Activated T-cell treated with anti-CD3 and anti-CD28 coated beads, Interleukin-2, amount 50 U/mL, for 4 hours (primary cell): Measurements from ENCODE around the gene INTS11. TPM values are rescaled to one million over a fixed set of nuclear protein-coding genes. Genes with fewer than 3 reads are reported as not detected.
"Not testable (repeated sequence)": the region's sequence is repeated elsewhere in the genome, so short reads cannot be mapped to it uniquely, and the experiment has no call there.

Experiments
- ATAC-seq, 2 donors: fragments of 200-7000 bp; cut with Tn5 transposase; one replicate each; pipeline ENCODE4 v1.10.0; 2021
- DNase-seq: peaks from one replicate; pipeline ENCODE4 v3.0.0-alpha.2; 2020
- H3K27me3 Mint-ChIP-seq: one replicate; pipeline ENCODE4 v1.8.0; 2021; ENCODE audit warnings: low read depth, mixed read lengths
- H3K36me3 Mint-ChIP-seq: one replicate; pipeline ENCODE4 v1.8.0; 2022; ENCODE audit warnings: mixed read lengths; ENCODE audit not compliant: insufficient read depth
- H3K4me1 Mint-ChIP-seq: one replicate; pipeline ENCODE4 v1.8.0; 2021; ENCODE audit warnings: low read depth, mixed read lengths
- H3K4me3 Mint-ChIP-seq: one replicate; pipeline ENCODE4 v1.8.0; 2021; ENCODE audit warnings: mild to moderate bottlenecking, moderate library complexity, mixed read lengths
- H3K9me3 Mint-ChIP-seq: one replicate; pipeline ENCODE4 v1.8.0; 2021; ENCODE audit warnings: mixed read lengths
- total RNA-seq, 3 donors: library from RNA; stranded (reverse); gene quantifications; one replicate each; pipeline ENCODE4 v1.2.1, GENCODE V29; 2021

Gene INTS11
- total RNA-seq, 3 donors from 2014 or later = 164 to 181 (median 172) TPM

DNA sequence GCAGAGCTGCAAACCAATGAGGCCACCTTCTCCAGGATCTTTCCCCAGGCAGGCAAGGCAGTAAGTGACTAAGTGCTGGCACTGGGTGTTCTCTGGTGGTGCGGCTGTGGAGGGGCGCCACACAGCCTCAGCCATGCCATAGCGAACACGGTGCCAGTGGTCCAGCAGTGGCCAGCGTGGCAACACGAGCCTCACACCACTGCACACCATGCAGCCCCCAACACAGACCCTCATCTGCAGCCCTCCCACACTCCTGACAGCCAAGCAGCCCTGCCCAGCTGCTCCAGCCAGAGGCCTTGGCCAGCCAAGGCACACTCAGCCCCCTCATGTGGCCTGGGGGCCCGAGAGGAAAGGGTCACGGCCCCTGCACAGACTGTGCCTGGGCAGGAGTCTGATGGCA lies 3.0 kb downstream of the INTS11 start:
- DNase-seq (no peak), ATAC-seq (no peak)
- Mint-ChIP-seq H3K27me3 (no peaks in the 10 kb centered on the region), H3K9me3 (no peaks in the 10 kb centered on the region), H3K36me3 (peaks cover 9% of the 10 kb centered on the region), H3K4me1 (peaks cover 31% of the 10 kb centered on the region), H3K4me3 (no peak overlapping the region)

DNA sequence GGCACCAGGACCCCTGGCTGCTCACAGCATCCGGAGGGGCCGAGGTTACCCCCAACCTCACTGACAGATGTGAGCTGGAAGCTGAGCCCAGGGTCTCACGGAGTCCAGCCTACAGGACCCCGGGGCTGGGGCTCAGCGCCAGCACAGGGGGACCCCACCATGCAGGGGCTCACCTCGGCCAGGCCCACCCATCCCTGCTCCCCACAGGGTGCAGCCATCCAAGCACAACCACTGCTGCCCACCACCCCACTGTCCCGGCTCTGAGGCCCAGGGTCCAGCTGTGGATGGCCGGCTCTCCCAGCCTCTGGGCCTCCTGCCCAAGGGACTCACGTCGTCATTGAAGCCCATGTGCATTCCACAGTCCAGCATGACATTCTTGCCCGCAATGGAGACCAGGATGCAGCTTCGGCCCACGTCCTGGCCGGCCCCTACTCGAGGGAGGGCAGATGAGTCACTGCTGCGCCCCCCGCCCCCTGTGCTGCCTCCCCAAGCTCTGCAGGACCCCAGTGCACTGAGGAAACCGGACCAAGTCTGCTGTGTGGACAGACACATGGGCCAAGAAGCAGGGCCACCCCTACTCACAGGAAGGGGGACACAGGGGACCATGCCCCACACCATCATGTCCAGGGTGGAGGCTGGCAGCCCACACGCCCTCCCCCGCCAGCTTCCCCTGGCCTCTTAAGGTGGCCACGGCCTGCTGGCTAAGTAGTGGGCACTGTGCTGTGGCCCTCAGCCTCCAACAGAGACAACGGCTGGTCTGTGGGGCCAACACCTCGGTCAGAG lies 3.6 kb downstream of the INTS11 start:
- H3K27me3 Mint-ChIP-seq = no peaks in the 10 kb centered on the region
- no peak overlapping the region for H3K4me3 Mint-ChIP-seq
- H3K4me1 Mint-ChIP-seq = peaks cover 26% of the 10 kb centered on the region
- no peaks in the 10 kb centered on the region for H3K9me3 Mint-ChIP-seq
- no peak for ATAC-seq
- DNase-seq = no peak
- H3K36me3 Mint-ChIP-seq = peaks cover 9% of the 10 kb centered on the region

DNA sequence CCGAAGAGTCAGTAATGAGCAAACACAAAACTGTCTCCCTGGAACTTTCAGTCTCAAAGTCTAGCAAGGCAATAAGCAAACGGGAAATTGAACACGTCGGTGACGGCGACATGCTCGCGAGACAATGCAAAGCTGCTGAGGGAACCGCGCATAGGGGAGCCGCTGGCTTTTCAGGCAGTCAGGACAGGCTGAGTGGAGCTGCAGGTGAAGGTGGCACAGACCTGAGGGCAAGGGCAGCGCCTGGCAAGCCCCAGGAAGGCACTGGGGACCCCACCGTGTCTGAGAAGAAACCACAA lies 4.9 kb downstream of the INTS11 start:
- H3K4me1 Mint-ChIP-seq = peaks cover 19% of the 10 kb centered on the region
- H3K36me3 Mint-ChIP-seq = peaks cover 12% of the 10 kb centered on the region
- no peak for DNase-seq
- ATAC-seq = no peak
- H3K4me3 Mint-ChIP-seq = no peak overlapping the region
- no peaks in the 10 kb centered on the region for H3K27me3 Mint-ChIP-seq
- H3K9me3 Mint-ChIP-seq = no peaks in the 10 kb centered on the region

DNA sequence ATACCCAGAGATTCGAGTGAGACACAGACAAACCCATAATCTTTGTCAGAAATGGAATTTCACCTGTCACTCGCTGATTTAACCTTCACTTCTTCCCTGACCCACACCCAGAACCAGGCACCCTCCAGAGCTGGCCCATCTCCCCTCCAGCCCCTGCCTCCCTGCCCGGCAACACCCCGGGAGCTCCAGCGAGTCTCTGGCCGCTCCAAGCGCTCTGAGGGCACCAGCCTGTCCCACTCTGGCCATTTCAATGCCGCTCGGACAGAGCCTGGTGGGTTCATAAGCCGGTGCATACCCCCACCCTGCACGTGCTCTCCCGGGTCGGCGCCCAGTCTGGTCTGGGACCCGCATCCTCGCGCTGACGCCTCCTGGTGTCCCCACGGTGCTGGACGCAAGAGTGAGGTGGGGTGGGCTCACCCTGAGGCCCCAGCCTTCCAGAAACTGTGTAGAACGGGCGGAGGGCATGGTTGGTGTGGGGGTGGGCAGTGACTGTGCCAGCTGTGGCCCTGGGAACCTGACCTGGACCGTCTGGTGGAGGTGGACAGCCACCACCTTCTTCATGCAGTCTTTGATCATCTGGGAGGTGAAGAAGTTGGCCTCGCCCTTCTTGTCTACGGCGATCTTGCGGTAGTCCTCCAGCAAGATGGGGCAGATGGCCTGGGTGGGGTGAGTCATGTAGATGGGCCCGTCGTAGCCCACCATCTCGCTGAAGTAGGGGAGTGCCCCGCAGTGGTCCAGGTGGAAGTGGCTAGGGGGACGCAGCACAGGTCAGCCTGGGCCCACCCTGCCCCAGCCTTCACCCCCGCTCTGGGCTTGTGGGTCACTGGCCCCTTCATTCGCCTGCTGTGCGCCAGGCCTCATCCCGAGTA lies 5.4 kb downstream of the INTS11 start:
- Mint-ChIP-seq H3K9me3 (no peaks in the 10 kb centered on the region), H3K27me3 (no peaks in the 10 kb centered on the region), H3K4me1 (peaks cover 17% of the 10 kb centered on the region), H3K36me3 (peaks cover 12% of the 10 kb centered on the region), H3K4me3 (no peak overlapping the region)
- no peak for ATAC-seq
- DNase-seq = no peak

DNA sequence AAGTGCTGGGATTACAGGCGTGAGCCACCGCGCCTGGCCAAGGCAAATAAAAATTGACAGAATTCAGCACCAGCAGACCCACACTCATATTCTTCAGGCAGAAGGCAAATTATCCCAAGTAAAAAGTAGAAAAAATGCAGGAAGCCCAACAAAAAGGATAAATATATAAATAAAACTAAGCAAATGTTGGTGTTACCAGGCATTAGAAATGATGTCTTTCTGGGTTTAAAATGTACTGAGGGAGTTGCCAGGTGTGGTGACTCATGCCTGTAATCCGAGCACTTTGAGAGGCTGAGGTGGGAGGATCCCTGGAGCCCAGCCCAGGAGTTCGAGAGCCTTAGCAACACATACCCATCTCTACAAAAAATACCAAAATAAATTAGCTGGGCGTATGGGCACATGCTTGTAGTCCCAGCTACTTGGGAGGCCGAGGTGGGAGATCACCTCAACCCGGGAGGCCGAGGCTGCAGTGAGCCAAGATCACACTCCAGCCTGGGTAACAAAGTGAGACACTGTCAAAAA lies 6.3 kb downstream of the INTS11 start:
- Mint-ChIP-seq H3K27me3 (no peaks in the 10 kb centered on the region), H3K4me3 (no peak overlapping the region), H3K36me3 (peaks cover 13% of the 10 kb centered on the region), H3K9me3 (no peaks in the 10 kb centered on the region), H3K4me1 (peaks cover 12% of the 10 kb centered on the region)
- no peak for DNase-seq
- ATAC-seq = no peak

DNA sequence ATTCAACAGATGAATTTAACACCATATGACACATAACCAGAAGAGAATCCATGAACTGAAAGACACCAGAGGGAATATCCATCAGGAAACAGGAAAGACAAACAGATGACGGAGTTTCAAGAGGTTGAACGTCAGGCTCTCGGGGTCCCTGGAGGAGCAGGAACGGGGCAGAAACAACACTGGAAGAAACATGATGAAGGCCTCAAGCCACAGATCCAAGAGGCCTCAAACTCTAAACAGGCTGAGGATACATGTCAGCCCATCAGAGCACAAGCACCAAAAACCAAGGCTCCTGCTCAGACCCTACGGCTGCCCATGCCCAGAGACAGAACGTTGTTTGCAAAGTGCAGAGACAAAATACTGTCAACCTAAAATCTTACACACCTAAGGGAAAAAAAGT lies 7.0 kb downstream of the INTS11 start:
- H3K4me3 Mint-ChIP-seq = no peak overlapping the region
- DNase-seq (no peak), ATAC-seq (no peak)
- H3K27me3 Mint-ChIP-seq = no peaks in the 10 kb centered on the region
- peaks cover 8% of the 10 kb centered on the region for H3K4me1 Mint-ChIP-seq
- no peaks in the 10 kb centered on the region for H3K9me3 Mint-ChIP-seq
- peaks cover 13% of the 10 kb centered on the region for H3K36me3 Mint-ChIP-seq

DNA sequence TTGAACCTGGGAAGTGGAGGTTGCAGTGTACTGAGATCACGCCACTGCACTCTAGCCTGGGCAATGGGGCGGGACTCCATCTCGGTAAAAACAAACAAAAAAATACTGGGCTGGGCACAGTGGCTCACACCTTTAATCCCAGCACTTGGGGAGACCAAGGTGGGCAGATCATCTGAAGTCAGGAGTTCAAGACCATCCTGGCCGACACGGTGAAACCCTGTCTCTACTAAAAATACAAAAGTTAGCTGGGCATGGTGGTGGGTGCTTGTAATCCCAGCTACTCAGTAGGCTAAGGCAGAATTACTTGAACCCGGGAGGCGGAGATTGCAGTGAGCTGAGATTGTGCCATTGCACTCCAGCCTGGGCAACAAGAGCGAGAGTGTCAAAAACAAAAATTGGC lies 8.3 kb downstream of the INTS11 start:
- H3K36me3 Mint-ChIP-seq = peaks cover 13% of the 10 kb centered on the region
- ATAC-seq, H3K4me3 Mint-ChIP-seq, H3K4me1 Mint-ChIP-seq, H3K27me3 Mint-ChIP-seq, DNase-seq, H3K9me3 Mint-ChIP-seq: not testable (repeated sequence)

DNA sequence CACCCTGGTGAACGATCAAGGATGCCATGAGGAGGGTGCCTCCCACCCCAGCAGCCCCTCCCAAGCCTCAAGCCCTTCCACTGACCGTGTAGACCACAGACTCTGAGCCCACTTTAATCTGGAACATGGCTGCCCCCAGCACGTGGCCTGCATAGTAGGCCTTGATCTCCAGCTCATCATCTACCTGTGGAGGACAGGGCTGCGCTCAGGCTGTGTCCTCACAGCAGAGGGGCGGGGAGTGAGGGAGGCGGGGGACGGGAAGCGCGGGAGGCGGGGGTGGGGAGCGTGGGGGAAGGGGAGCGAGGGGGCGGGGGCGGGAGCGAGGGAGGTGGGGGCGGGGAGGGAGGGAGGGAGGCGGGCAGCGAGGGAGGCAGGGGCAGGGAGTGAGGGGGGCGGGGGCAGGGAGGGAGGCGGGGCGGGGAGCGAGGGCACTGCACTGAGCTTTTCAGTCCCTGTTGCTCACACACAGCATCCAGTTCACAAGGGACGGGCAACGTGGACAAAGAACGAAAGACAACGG lies 9.0 kb downstream of the INTS11 start:
- DNase-seq (no peak), ATAC-seq (no peak)
- Mint-ChIP-seq H3K9me3 (no peaks in the 10 kb centered on the region), H3K27me3 (no peaks in the 10 kb centered on the region), H3K4me3 (no peak overlapping the region), H3K36me3 (peaks cover 13% of the 10 kb centered on the region), H3K4me1 (no peaks in the 10 kb centered on the region)

DNA sequence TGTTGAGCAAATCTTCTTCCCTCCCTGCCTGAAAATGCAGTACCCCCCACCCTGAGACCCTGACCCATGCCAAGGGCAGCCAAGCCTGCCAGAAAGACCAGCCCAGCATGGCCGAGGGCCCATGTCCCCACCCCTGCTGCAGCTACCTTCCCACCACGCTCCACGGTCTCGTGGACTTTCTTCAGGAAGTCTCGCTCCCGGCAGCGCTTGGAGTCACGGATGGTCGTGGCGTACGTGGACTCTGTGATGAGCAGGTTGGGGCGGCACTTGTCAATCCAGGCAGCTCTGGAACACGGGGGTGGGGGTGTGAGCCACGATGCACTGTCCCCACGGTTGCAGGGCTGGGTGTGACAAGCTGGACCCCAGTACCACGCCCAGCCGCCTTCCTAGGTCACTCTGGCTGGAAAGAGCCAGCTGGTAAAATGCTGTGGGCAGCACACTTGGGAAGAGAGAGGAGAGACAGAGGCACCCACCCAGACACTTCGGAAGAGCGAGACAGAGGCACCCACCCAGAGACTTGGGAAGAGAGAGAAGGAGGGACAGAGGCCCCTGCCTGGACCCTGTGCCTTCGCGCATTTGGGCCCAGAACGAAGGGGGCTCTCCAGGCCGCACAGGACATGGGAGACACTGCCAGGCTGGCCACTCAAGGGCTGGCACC lies 9.7 kb downstream of the INTS11 start:
- Mint-ChIP-seq H3K4me3 (no peak overlapping the region), H3K27me3 (no peaks in the 10 kb centered on the region), H3K9me3 (no peaks in the 10 kb centered on the region), H3K36me3 (peaks cover 13% of the 10 kb centered on the region), H3K4me1 (no peaks in the 10 kb centered on the region)
- no peak for DNase-seq
- no peak for ATAC-seq

DNA sequence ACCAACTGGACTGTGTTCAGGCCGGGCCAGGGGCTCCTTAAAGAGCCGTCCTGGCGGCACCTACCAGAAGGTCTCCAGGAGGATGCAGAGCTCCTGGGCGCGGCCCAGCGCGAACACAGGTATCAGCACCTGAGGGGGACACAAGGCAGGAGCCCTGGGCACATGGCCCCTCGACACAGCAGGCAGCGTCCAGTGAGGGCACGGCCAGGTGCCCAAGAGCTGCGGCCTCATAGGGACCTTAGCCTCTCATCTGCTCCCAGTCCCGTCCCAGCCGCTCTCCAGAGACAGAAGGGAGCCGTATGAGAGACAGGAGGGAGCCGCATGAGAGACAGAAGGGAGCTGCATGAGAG lies 10.2 kb downstream of the INTS11 start:
- H3K9me3 Mint-ChIP-seq = no peaks in the 10 kb centered on the region
- no peaks in the 10 kb centered on the region for H3K4me1 Mint-ChIP-seq
- ATAC-seq (no peak), DNase-seq (no peak)
- no peak overlapping the region for H3K4me3 Mint-ChIP-seq
- H3K36me3 Mint-ChIP-seq = peaks cover 13% of the 10 kb centered on the region
- no peaks in the 10 kb centered on the region for H3K27me3 Mint-ChIP-seq

DNA sequence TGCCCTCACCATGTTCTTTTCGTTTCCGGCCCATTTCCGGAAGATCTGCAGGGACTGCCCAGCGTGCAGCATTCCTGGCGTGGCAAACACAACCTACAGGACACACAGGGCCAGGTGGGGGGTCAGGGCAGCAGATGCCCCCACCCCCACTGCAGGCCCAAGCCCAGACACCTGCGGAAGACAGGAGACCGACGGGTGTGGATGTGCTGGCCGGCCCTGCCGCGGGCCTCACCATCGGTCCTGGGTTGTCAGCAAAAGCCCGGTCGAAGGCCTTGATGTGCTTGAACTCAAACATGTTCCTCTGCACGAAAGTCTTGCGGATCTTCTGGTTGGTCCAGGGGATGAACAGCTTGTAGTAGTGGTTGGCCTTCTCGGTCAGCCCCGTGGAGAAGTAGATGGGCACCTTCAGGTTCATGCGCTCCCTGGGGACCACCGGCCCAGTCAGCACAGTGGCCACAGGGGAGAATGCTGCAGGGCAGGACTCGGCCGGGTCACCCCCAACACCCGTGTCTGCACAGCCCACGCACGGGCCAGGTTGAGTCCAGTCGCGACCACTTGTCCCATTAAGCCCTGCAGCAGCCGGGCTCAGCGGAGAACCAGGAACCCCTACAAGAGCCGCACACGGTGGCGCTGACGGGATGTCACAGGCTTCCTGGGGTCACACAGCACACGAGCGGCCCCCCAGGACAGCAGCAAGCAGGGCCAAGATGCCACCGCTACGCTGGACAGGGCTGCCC lies 10.8 kb downstream of the INTS11 start:
- H3K27me3 Mint-ChIP-seq = no peaks in the 10 kb centered on the region
- DNase-seq = no peak
- H3K4me1 Mint-ChIP-seq = no peaks in the 10 kb centered on the region
- no peaks in the 10 kb centered on the region for H3K9me3 Mint-ChIP-seq
- H3K4me3 Mint-ChIP-seq = no peak overlapping the region
- H3K36me3 Mint-ChIP-seq = peaks cover 13% of the 10 kb centered on the region
- ATAC-seq = no peak

DNA sequence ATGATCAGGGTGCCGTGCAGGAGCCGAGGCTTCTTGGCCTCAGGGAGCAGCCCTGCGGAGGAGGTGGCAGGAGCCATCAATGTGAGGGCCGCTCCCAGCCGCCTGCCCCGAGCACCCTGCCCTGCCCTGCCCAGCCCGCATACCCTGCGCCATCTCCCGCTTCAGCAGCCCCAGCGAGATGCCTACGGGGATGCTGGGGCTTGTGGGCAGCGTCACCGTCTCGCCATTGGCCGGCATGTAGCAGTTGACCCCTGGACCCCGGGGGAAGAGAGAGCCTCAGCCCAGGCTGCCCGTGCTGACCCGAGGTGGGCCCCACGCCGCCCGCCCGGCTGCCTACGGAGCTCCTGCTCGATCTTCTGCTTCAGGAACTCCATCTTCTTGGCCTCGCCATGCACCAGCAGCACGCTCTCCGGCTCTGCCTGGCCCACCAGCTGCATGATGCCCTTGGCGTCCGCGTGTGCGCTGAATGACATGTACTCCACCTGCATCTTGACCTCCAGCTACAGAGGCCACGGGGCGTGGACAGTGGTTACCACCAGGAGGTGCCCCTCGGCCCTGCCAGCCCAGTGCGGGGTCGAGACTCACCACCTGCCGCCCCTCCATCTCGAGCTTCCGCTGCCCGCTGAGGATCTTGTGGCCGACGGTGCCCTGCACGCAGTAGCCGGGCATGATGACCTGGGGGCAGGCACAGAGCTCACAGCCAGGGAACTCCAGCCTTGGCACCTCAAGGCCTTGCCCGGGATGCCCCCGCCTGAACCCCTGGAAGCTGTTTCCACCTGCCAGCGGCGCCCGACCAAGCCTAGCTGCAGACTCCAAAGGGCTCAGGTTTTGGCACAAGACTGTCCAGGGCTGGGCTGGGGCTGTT lies 11.8 kb downstream of the INTS11 start:
- no peaks in the 10 kb centered on the region for H3K4me1 Mint-ChIP-seq

More for the DNA sequence above, 11.8 kb downstream of the INTS11 start:
- Mint-ChIP-seq H3K36me3 (peaks cover 13% of the 10 kb centered on the region), H3K9me3 (no peaks in the 10 kb centered on the region), H3K4me3 (no peak overlapping the region), H3K27me3 (no peaks in the 10 kb centered on the region)
- no peak for ATAC-seq
- DNase-seq = no peak
